ENCODE measurements around the gene RPE. TPM values are rescaled to one million over a fixed set of nuclear protein-coding genes. Genes with fewer than 3 reads are reported as not detected.

The RPE gene
- total RNA-seq, 1 experiment from 2014 or later = 67.6 TPM

- Histone ChIP-seq H3K79me2 (ENCODE audit: insufficient read depth, low read length) (no peaks in the 10 kb centered on the region), H3K4me3 (replicated peaks in 1 of 2; ENCODE audit: low read depth in 1 of 2, low read length in 2 of 2) (no peak overlapping the region), H3K4me1 (ENCODE audit: control insufficient read depth in 1 of 2, insufficient read depth in 2 of 2, low read length in 2 of 2) (peaks cover 0 to 5% of the 10 kb centered on the region in 2 experiments; a peak in 2 of 4 replicates), H3K4me2 (ENCODE audit: low read length) (no peak overlapping the region), H3K36me3 (ENCODE audit: control insufficient read depth in 1 of 2, insufficient read depth in 2 of 2, low read length in 2 of 2) (no peaks in the 10 kb centered on the region), H2AFZ (ENCODE audit: low read depth, low read length, poor library complexity, severe bottlenecking) (peak overlapping the region; percentile 91), H3K27me3 (ENCODE audit: insufficient read depth, low read length) (no peaks in the 10 kb centered on the region), H3K9ac (ENCODE audit: low read length) (no peak overlapping the region), H3K9me3 (ENCODE audit: control insufficient read depth in 1 of 2, insufficient read depth in 1 of 2, low read depth in 1 of 2, low read length in 2 of 2) (no peaks in the 10 kb centered on the region), H3K9me2 (ENCODE audit: insufficient read depth) (no peaks in the 10 kb centered on the region), H3K27ac (ENCODE audit: low read depth, low read length) (no peak overlapping the region), H4K20me1 (ENCODE audit: insufficient read depth) (no peaks in the 10 kb centered on the region)
- TF ChIP-seq SP1 (IDR thresholded peaks at IDR 0.05; ENCODE audit: low read depth) (no peak), EZH2 (IDR thresholded peaks at IDR 0.05) (no peak)
- DNase-seq (ENCODE audit: low read depth, low spot score) (no peak), ATAC-seq (no peak)
- POLR2A ChIA-PET = no interaction called here
- CTCF ChIA-PET = interaction anchor here (1.4 to 1.7 kb wide), 4 partner anchors 11 to 625 kb away, joined by 9 to 18 read pairs (median 14); partner anchors contain the start of gene MAP2
- no TSS peak for BruUV-seq (replicated peaks)
- RAD21 ChIA-PET (ENCODE audit: low non-redundant PET in 1 of 2, low total read pairs in 2 of 2, uncharacterized antibody in 2 of 2, unreplicated experiment in 2 of 2) = no interaction called here
- intact Hi-C loops (cut with micrococcal nuclease) = loop anchor here (2.0 to 10.0 kb wide), 5 partner anchors 163 to 1565 kb away; no protein-coding TSS in a partner anchor
These were observed 42.4 kb upstream of the RPE start for GRCh38 chr2:209960045-209960444.

DNA sequence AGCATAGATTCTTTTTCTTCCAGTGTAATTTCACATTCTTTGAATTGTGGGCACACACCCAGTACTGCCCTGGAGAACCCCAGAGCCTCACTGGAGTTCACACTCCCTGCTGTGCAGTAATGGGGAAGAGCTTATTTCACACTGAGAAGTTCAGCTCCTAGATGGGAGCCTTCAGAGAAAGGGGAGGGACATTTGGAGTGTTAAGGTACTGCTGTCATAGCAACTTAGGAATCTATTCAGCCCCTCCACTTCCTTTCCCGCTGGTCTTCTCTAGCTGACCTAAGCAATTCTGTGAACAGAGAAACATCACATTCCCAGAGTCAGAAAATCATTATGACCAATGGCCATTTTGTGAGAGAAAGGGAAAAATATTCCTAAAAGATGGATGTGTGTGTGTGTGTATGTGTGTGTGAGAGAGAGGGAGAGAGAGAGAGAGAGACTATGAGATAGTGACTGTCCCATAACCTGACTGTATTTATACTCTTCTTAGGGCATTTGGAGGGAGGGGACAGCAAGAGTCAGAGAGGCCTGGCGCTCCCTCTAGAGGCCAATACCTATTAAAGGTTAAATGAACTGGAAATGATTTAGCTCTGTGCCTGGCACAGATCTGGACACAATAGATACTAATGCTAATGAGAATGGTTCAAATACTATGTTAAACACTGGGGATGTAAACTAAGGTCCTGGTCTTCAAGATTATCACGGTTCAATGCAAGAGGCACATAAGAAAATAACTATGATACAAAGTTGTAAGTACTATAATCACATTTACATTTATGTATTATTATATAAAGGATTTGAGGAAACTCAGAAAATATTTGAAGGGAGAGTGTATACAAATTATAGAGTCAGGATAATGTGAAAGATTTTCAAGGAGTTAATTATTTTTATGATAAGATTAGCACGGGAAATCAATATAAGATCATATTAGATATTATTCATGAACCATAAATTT, 41.5 kb upstream of the RPE start:
- peak overlapping the region; percentile 91 for H2AFZ ChIP-seq (ENCODE audit: low read depth, low read length, poor library complexity, severe bottlenecking)
- H3K4me1 ChIP-seq (ENCODE audit: control insufficient read depth in 1 of 2, insufficient read depth in 2 of 2, low read length in 2 of 2) = peaks cover 0 to 5% of the 10 kb centered on the region in 2 experiments; a peak in 2 of 4 replicates
- RAD21 ChIA-PET (ENCODE audit: low non-redundant PET in 1 of 2, low total read pairs in 2 of 2, uncharacterized antibody in 2 of 2, unreplicated experiment in 2 of 2) = interaction anchor here in 1 of 2 experiments (0.6 to 1.3 kb wide), 2 partner anchors 165 to 627 kb away, joined by 3 to 4 read pairs; no protein-coding TSS in a partner anchor
- no peak overlapping the region for H3K4me3 ChIP-seq (replicated peaks in 1 of 2; ENCODE audit: low read depth in 1 of 2, low read length in 2 of 2)
- H3K27ac ChIP-seq (ENCODE audit: low read depth, low read length) = no peak overlapping the region
- no peaks in the 10 kb centered on the region for H4K20me1 ChIP-seq (ENCODE audit: insufficient read depth)
- ATAC-seq (peak; percentile 98), DNase-seq (ENCODE audit: low read depth, low spot score) (peak; percentile 65)
- no peak overlapping the region for H3K9ac ChIP-seq (ENCODE audit: low read length)
- CTCF ChIA-PET = interaction anchor here (0.6 to 1.7 kb wide), 21 partner anchors 8 to 630 kb away, joined by 3 to 18 read pairs (median 4); partner anchors contain the start of gene MAP2
- no peaks in the 10 kb centered on the region for H3K9me2 ChIP-seq (ENCODE audit: insufficient read depth)
- no peaks in the 10 kb centered on the region for H3K79me2 ChIP-seq (ENCODE audit: insufficient read depth, low read length)
- H3K36me3 ChIP-seq (ENCODE audit: control insufficient read depth in 1 of 2, insufficient read depth in 2 of 2, low read length in 2 of 2) = no peaks in the 10 kb centered on the region
- POLR2A ChIA-PET = no interaction called here
- intact Hi-C loops (cut with micrococcal nuclease) = loop anchor here (2.0 to 10.0 kb wide), 5 partner anchors 164 to 1566 kb away; no protein-coding TSS in a partner anchor
- H3K9me3 ChIP-seq (ENCODE audit: control insufficient read depth in 1 of 2, insufficient read depth in 1 of 2, low read depth in 1 of 2, low read length in 2 of 2) = no peaks in the 10 kb centered on the region
- peak overlapping the region; percentile 30; the same call in 1 of the 2 replicates for H3K4me2 ChIP-seq (ENCODE audit: low read length)
- BruUV-seq (replicated peaks) = no TSS peak
- no peaks in the 10 kb centered on the region for H3K27me3 ChIP-seq (ENCODE audit: insufficient read depth, low read length)
- no peak for TF ChIP-seq POLR2A (IDR thresholded peaks at IDR 0.05; ENCODE audit: borderline replicate concordance, extremely low read depth, insufficient read depth, insufficient read length)
- TF ChIP-seq, protein P1, sequence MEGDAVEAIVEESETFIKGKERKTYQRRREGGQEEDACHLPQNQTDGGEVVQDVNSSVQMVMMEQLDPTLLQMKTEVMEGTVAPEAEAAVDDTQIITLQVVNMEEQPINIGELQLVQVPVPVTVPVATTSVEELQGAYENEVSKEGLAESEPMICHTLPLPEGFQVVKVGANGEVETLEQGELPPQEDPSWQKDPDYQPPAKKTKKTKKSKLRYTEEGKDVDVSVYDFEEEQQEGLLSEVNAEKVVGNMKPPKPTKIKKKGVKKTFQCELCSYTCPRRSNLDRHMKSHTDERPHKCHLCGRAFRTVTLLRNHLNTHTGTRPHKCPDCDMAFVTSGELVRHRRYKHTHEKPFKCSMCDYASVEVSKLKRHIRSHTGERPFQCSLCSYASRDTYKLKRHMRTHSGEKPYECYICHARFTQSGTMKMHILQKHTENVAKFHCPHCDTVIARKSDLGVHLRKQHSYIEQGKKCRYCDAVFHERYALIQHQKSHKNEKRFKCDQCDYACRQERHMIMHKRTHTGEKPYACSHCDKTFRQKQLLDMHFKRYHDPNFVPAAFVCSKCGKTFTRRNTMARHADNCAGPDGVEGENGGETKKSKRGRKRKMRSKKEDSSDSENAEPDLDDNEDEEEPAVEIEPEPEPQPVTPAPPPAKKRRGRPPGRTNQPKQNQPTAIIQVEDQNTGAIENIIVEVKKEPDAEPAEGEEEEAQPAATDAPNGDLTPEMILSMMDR (IDR thresholded peaks at IDR 0.05 in 2 of 3, conservative IDR thresholded peaks at IDR 0.05 in 1 of 3; ENCODE audit: borderline replicate concordance in 1 of 3, insufficient read depth in 1 of 3, low read depth in 2 of 3, low read length in 2 of 3) = peak; percentile 65 to 77 (median 76)
- no peak for TF ChIP-seq EZH2 (IDR thresholded peaks at IDR 0.05)
- TF ChIP-seq ZFX (IDR thresholded peaks at IDR 0.05) = no peak
- no peak for TF ChIP-seq ELF1 (IDR thresholded peaks at IDR 0.05; ENCODE audit: borderline replicate concordance, low read depth)
- TF ChIP-seq ZBTB33 (IDR thresholded peaks at IDR 0.05; ENCODE audit: extremely low read depth, insufficient replicate concordance, low read length) = no peak
- no peak for TF ChIP-seq YY1 (IDR thresholded peaks at IDR 0.05; ENCODE audit: extremely low read depth, insufficient replicate concordance, low read depth, low read length)
- peak; percentile 82 for TF ChIP-seq RAD21 (IDR thresholded peaks at IDR 0.05; ENCODE audit: low read depth)
- TF ChIP-seq ZNF274 (IDR thresholded peaks at IDR 0.05; ENCODE audit: low read depth, low read length) = no peak
- TF ChIP-seq, protein P2, sequence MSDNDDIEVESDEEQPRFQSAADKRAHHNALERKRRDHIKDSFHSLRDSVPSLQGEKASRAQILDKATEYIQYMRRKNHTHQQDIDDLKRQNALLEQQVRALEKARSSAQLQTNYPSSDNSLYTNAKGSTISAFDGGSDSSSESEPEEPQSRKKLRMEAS (IDR thresholded peaks at IDR 0.05) = no peak
- no peak for TF ChIP-seq JUND (IDR thresholded peaks at IDR 0.05)
- TF ChIP-seq CEBPB (IDR thresholded peaks at IDR 0.05; ENCODE audit: low read depth) = no peak
- TF ChIP-seq SIN3A (IDR thresholded peaks at IDR 0.05; ENCODE audit: low read depth) = no peak
- peak; percentile 28; the same call in 1 of the 2 replicates for TF ChIP-seq SRF (IDR thresholded peaks at IDR 0.05; ENCODE audit: low read depth)

Data from HCT116 (cell line).